HG03064 (cell line): ENCODE results near the gene HOPX.
"Not testable (repeated sequence)": the region's sequence is repeated elsewhere in the genome, so short reads cannot be mapped to it uniquely, and the experiment has no call there.

Experiments
- ATAC-seq: cut with Tn5 transposase; IDR thresholded peaks from one replicate; pipeline ENCODE4 v1.9.1; 2021; ENCODE audit warnings: low read depth; ENCODE audit not compliant: unreplicated experiment

The HOPX gene

GRCh38 chr4:56689201-56689969, 8.3 kb upstream of the HOPX start:
- no peak for ATAC-seq

- no peak for ATAC-seq
Observed at GRCh38 chr4:56688094-56688647, 7.1 kb upstream of the HOPX start.

GRCh38 chr4:56686537-56687231, 5.6 kb upstream of the HOPX start:
- ATAC-seq = no peak

- no peak for ATAC-seq
Observed at GRCh38 chr4:56684320-56685050, 3.4 kb upstream of the HOPX start.

GRCh38 chr4:56683455-56683854, 2.4 kb upstream of the HOPX start:
- no peak for ATAC-seq

- no peak for ATAC-seq
Observed at GRCh38 chr4:56681853-56682525, 893 bp upstream of the HOPX start.

GRCh38 chr4:56680266-56680665, 830 bp downstream of the HOPX start:
- ATAC-seq = no peak

GRCh38 chr4:56677711-56678110, 3.4 kb downstream of the HOPX start:
- no peak for ATAC-seq

- ATAC-seq = no peak
Observed at GRCh38 chr4:56674984-56675383, 6.1 kb downstream of the HOPX start.

- ATAC-seq = no peak
Observed at GRCh38 chr4:56671860-56672259, 9.2 kb downstream of the HOPX start.

GRCh38 chr4:56671373-56671772, 9.7 kb downstream of the HOPX start:
- ATAC-seq = no peak

GRCh38 chr4:56668267-56668666, 12.8 kb downstream of the HOPX start:
- ATAC-seq = no peak

GRCh38 chr4:56667396-56667795, 13.7 kb downstream of the HOPX start:
- ATAC-seq = not testable (repeated sequence)

GRCh38 chr4:56666279-56666678, 14.8 kb downstream of the HOPX start:
- no peak for ATAC-seq

- no peak for ATAC-seq
Observed at GRCh38 chr4:56665781-56666180, 15.3 kb downstream of the HOPX start.

- ATAC-seq = no peak
Observed at GRCh38 chr4:56662782-56663468, 18.2 kb downstream of the HOPX start.

- ATAC-seq = no peak
Observed at GRCh38 chr4:56659946-56660345, 21.1 kb downstream of the HOPX start.

GRCh38 chr4:56658528-56658927, 22.6 kb downstream of the HOPX start:
- no peak for ATAC-seq

GRCh38 chr4:56657818-56658217, 23.3 kb downstream of the HOPX start:
- ATAC-seq = no peak

- ATAC-seq = no peak
Observed at GRCh38 chr4:56657128-56657527, 24.0 kb downstream of the HOPX start.
